Tibial nerve (tissue), 4 donors: ENCODE results near the gene KCNJ11. TPM values are rescaled to one million over a fixed set of nuclear protein-coding genes. Genes with fewer than 3 reads are reported as not detected.
A peak's percentile ranks its signal among the peaks of the same experiment; 100 is the strongest.

Experiments
- DNase-seq, 2 donors: peaks; one replicate each; pipeline ENCODE4 v3.0.0-alpha.2; 2019; ENCODE audit warnings: low spot score in 2 of 2
- H3K27ac ChIP-seq, 4 donors: fragments of 200-600 bp; sonication (generic) in 3 of 4; one replicate each; pipeline ENCODE4 v1.5.1; 2017 to 2019; ENCODE audit warnings: mild to moderate bottlenecking in 1 of 4
- H3K27me3 ChIP-seq, 2 donors: fragments of 200-600 bp; sonication (generic) in 1 of 2; one replicate each; pipeline versions ENCODE4 v1.5.1 to v1.6.0; 2017 to 2019
- H3K36me3 ChIP-seq, 3 donors: fragments of 200-600 bp; sonication (generic); one replicate each; pipeline ENCODE4 v1.5.1; 2018 to 2019
- H3K4me1 ChIP-seq, 4 donors: fragments of 200-600 bp; sonication (generic) in 3 of 4; one replicate each; pipeline ENCODE4 v1.5.1; 2017 to 2019
- H3K4me3 ChIP-seq, 4 donors: fragments of 200-600 bp; sonication (generic) in 3 of 4; one replicate each; pipeline ENCODE4 v1.5.1; 2017 to 2019; ENCODE audit warnings: mild to moderate bottlenecking in 1 of 4, moderate library complexity in 1 of 4
- H3K9me3 ChIP-seq, 4 donors: fragments of 200-600 bp; sonication (generic) in 3 of 4; one replicate each; pipeline ENCODE4 v1.5.1; 2017 to 2019
- EP300 ChIP-seq, 2 donors: sonication (generic); formaldehyde crosslinking; IDR thresholded peaks; one replicate each; pipeline ENCODE4 v1.6.1; 2017; ENCODE audit warnings: antibody characterized with exemption in 2 of 2, mild to moderate bottlenecking in 1 of 2
- POLR2A ChIP-seq, 2 donors: fragments of 450-650 bp; IDR thresholded peaks; one replicate each; pipeline ENCODE4 v1.6.1; 2017; ENCODE audit warnings: antibody characterized with exemption in 2 of 2, mild to moderate bottlenecking in 2 of 2, moderate library complexity in 2 of 2
- WGBS, 2 donors: methylation state at CpG; one replicate each; pipeline ENCODE4 v1.1.5; 2018; 5-methylcytosine and 5-hydroxymethylcytosine counted together
- total RNA-seq, 4 donors: library from RNA; depleted of rRNA; stranded (reverse); fragments of >200 nt; gene quantifications; one replicate each; pipeline ENCODE4 v1.1.0, GENCODE V29; 2016
- TF ChIP-seq, protein P1 (sequence below), 5 experiments: fragments of 200-600 bp in 3 of 5; fragments of 450-650 bp in 2 of 5; sonication (generic) in 3 of 5; IDR thresholded peaks; one replicate each; pipeline ENCODE4 v1.5.1; 2016 to 2019; ENCODE audit warnings: antibody characterized with exemption in 5 of 5, mild to moderate bottlenecking in 3 of 5, moderate library complexity in 2 of 5

KCNJ11 gene
- total RNA-seq, 4 donors from 2014 or later: 0.59 to 19.7 (median 3.5) TPM

DNA sequence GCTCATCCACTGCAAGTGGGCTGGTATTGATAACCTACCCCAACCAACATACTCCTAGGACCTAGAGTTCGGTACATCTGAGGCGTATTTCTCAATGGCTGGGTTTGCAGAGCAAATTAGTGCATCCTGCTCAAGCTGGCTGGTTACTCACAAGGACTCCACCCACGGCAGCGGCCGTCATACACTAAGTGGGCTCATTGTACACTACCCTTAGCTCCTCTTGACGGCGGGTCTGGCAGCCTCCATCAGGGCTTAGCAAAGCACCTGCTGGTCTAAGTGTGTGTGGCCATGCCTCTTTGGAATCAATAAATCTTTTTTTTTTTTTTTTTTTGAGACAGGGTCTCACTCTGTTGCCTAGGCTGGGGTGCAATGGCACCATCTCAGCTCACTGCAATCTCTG, 20.2 kb upstream of the KCNJ11 start:
- Histone ChIP-seq H3K4me1 (peaks cover 0 to 16% (median 6%) of the 10 kb centered on the region in 4 donors), H3K9me3 (no peaks in the 10 kb centered on the region), H3K4me3 (no peak overlapping the region), H3K27me3 (no peaks in the 10 kb centered on the region), H3K27ac (no peak overlapping the region), H3K36me3 (no peaks in the 10 kb centered on the region)
- WGBS, 2 donors: 86 to 97% methylated on average over 7 of the region's 7 CpGs
- no peak for DNase-seq
- TF ChIP-seq EP300 (IDR thresholded peaks at IDR 0.05) (no peak), POLR2A (IDR thresholded peaks at IDR 0.05) (no peak)
- TF ChIP-seq, protein P1, sequence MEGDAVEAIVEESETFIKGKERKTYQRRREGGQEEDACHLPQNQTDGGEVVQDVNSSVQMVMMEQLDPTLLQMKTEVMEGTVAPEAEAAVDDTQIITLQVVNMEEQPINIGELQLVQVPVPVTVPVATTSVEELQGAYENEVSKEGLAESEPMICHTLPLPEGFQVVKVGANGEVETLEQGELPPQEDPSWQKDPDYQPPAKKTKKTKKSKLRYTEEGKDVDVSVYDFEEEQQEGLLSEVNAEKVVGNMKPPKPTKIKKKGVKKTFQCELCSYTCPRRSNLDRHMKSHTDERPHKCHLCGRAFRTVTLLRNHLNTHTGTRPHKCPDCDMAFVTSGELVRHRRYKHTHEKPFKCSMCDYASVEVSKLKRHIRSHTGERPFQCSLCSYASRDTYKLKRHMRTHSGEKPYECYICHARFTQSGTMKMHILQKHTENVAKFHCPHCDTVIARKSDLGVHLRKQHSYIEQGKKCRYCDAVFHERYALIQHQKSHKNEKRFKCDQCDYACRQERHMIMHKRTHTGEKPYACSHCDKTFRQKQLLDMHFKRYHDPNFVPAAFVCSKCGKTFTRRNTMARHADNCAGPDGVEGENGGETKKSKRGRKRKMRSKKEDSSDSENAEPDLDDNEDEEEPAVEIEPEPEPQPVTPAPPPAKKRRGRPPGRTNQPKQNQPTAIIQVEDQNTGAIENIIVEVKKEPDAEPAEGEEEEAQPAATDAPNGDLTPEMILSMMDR (IDR thresholded peaks at IDR 0.05): no peak

DNA sequence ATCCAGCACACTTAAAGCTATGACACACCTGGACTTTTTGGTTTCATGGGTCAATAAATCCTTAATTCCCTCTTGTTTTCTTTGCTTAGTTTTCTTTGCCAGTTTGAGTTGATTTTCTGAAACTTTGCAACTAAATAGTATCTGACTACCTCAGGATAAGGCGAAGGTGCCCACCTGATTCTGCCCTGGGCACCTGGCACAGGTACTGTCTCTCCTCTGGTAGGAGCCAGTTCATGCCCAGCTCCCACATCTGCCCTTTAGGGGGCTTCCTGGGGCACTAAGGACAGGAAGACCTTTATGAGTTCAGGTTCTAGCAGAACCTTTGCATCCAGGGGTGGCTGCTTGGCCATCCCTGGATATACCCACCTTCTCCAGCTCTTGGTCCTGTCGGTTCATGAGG, 19.6 kb upstream of the KCNJ11 start:
- 84 to 85% methylated on average over 2 of the region's 2 CpGs for WGBS, 2 donors
- Histone ChIP-seq H3K36me3 (no peaks in the 10 kb centered on the region), H3K9me3 (no peaks in the 10 kb centered on the region), H3K27ac (no peak overlapping the region), H3K4me3 (no peak overlapping the region), H3K27me3 (no peaks in the 10 kb centered on the region), H3K4me1 (peaks cover 0 to 16% (median 6%) of the 10 kb centered on the region in 4 donors)
- no peak for DNase-seq
- TF ChIP-seq POLR2A (IDR thresholded peaks at IDR 0.05) (no peak), EP300 (IDR thresholded peaks at IDR 0.05) (no peak)
- TF ChIP-seq, protein P1 (IDR thresholded peaks at IDR 0.05): no peak

DNA sequence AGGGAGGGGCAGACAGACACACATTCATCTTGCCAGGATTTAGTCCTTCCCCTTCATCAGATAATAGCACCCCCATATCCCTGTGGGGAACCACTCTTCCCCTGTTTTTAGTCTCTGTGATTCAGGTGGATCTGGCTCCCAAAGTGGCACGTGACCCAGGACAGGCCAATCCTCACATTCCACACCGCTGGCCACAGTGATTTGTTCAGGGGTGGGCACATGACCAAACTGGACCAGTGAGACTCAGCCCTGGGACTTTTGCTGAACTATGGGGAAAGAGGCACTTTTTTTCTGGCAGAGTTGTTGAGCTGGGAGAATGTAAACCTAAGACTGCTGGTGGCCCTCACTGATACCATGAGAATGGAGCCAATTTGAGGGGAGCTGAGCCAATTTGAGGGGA, 19.1 kb upstream of the KCNJ11 start:
- Histone ChIP-seq H3K27ac (no peak overlapping the region), H3K36me3 (no peaks in the 10 kb centered on the region), H3K9me3 (no peaks in the 10 kb centered on the region), H3K4me3 (no peak overlapping the region), H3K4me1 (peaks cover 0 to 16% (median 6%) of the 10 kb centered on the region in 4 donors), H3K27me3 (no peaks in the 10 kb centered on the region)
- TF ChIP-seq POLR2A (IDR thresholded peaks at IDR 0.05) (no peak), EP300 (IDR thresholded peaks at IDR 0.05) (no peak)
- TF ChIP-seq, protein P1 (IDR thresholded peaks at IDR 0.05): no peak
- DNase-seq: no peak
- 78 to 95% methylated on average over 2 of the region's 2 CpGs for WGBS, 2 donors

DNA sequence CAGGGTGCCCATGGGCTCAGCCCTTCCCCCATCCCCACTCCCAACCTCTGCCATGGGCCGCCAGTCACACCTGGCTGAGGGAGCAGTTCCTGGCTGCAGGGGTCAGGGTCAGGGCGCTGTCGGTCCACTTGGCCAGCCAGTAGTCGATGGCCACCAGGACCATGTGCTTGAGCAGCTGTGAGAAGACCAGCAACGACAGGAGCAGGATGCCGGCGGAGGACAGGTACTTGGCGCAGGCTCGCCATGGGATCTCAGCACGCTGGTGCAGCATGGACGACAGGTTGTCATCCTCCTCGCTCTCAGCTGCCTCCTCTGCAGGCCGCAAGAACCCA, 18.3 kb upstream of the KCNJ11 start:
- TF ChIP-seq, protein P1 (IDR thresholded peaks at IDR 0.05): no peak
- TF ChIP-seq EP300 (IDR thresholded peaks at IDR 0.05) (no peak), POLR2A (IDR thresholded peaks at IDR 0.05) (no peak)
- Histone ChIP-seq H3K9me3 (no peaks in the 10 kb centered on the region), H3K27me3 (no peaks in the 10 kb centered on the region), H3K27ac (no peak overlapping the region), H3K4me1 (peaks cover 0 to 16% (median 6%) of the 10 kb centered on the region in 4 donors), H3K4me3 (no peak overlapping the region), H3K36me3 (no peaks in the 10 kb centered on the region)
- WGBS, 2 donors: 91 to 96% methylated on average over 10 to 13 of the region's 13 CpGs
- no peak for DNase-seq

DNA sequence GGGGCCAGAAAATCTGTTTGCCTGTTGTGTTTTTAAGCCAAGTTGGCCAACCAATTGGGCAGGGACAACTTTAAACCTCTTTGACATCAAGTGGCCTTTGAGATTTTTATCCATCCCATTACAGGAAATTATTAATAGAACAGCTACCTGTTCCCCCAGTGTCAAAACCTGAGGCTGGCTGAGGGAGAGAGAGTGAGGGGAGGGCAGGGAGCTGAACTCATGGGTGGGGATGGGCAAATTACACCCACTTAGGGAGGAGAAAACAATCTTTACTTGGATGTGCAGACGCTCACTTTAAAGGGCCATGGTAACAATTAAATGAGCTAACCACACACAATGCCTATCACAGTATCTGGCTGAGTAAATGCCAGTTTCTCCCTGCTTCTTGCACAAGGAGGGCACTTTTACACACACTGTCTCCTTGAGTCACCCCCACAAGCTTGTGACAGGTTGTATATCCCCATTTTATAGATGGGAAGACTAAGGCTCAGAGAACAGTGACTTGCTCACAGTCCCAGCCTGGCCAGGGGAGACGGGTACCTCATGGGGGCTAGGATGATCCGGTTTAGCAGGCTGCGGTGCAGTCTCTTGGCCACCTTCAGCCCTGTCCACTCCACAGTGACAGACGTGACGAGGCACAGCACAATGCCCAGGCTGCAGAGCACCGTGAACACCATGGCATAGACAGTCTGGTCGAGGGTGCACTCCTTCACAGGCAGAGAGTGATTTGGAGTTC, 17.8 kb upstream of the KCNJ11 start:
- 82 to 91% methylated on average over 6 to 8 of the region's 8 CpGs for WGBS, 2 donors
- peaks cover 0 to 16% (median 6%) of the 10 kb centered on the region in 4 donors for H3K4me1 ChIP-seq
- no peak for TF ChIP-seq EP300 (IDR thresholded peaks at IDR 0.05)
- TF ChIP-seq POLR2A (IDR thresholded peaks at IDR 0.05): no peak
- TF ChIP-seq, protein P1 (IDR thresholded peaks at IDR 0.05): no peak
- H3K27me3 ChIP-seq: no peaks in the 10 kb centered on the region
- no peaks in the 10 kb centered on the region for H3K36me3 ChIP-seq
- H3K9me3 ChIP-seq: no peaks in the 10 kb centered on the region
- H3K4me3 ChIP-seq: no peak overlapping the region
- peak overlapping the region in 2 of 4 donors; percentile 26 for H3K27ac ChIP-seq
- DNase-seq: no peak
